Head of caudate nucleus (tissue), 42 donors: ENCODE measurements around the gene SCARB1.
"Not testable (repeated sequence)": the region's sequence is repeated elsewhere in the genome, so short reads cannot be mapped to it uniquely, and the experiment has no call there.

Experiments used
- DNase-seq, 42 donors: peaks; one replicate each; pipeline versions ENCODE4 v3.0.0 to v3.0.0-alpha.2; 2020 to 2021; ENCODE audit warnings: mixed read lengths in 7 of 42
- intact Hi-C: fragments of 100-400 bp; cut with DNase I; formaldehyde crosslinking; loops from one replicate; pipeline ENCODE4 v1.15.0; 2022

The SCARB1 gene

GRCh38 chr12:124863416-124864325 lies at the start of gene SCARB1:
SCARB1 (minus strand) TSS chr12:124863864; CDS start chr12:124863720, 144 bp downstream.
- DNase-seq = peak; percentile 69 to 94 (median 88)
- intact Hi-C loops = loop anchor here (5.0 kb wide), 1 partner anchor 39 kb away; no protein-coding TSS in a partner anchor

GRCh38 chr12:124912529-124913287 lies 49.0 kb upstream of the SCARB1 start:
- intact Hi-C loops = not testable (repeated sequence)

GRCh38 chr12:124911521-124911920 lies 47.9 kb upstream of the SCARB1 start:
- DNase-seq, intact Hi-C loops: not testable (repeated sequence)

More at GRCh38 chr12:124912529-124913287, 49.0 kb upstream of the SCARB1 start:
- peak in 2 of 42 donors; percentile 49 for DNase-seq

GRCh38 chr12:124910561-124911478 lies 47.2 kb upstream of the SCARB1 start:
- intact Hi-C loops = no loop called here
- DNase-seq = no peak

- intact Hi-C loops = loop anchor here (10.0 kb wide), 1 partner anchor 125 kb away; no protein-coding TSS in a partner anchor
- DNase-seq = peak in 1 of 42 donors; percentile 32
Observed at GRCh38 chr12:124909831-124910560, 46.3 kb upstream of the SCARB1 start.

GRCh38 chr12:124906606-124907261 lies 43.1 kb upstream of the SCARB1 start:
- intact Hi-C loops = loop anchor here (10.0 kb wide), 1 partner anchor 122 kb away; no protein-coding TSS in a partner anchor

GRCh38 chr12:124904306-124905098 lies 40.8 kb upstream of the SCARB1 start:
- peak; percentile 70 to 95 (median 83) for DNase-seq
- intact Hi-C loops = loop anchor here (5.0 to 10.0 kb wide), 2 partner anchors 42 to 120 kb away; partner anchors contain the start of gene SCARB1

More at GRCh38 chr12:124906606-124907261, 43.1 kb upstream of the SCARB1 start:
- peak; percentile 56 to 98 (median 90) for DNase-seq

- peak in 1 of 42 donors; percentile 17 for DNase-seq
- intact Hi-C loops = loop anchor here (5.0 to 10.0 kb wide), 2 partner anchors 41 to 118 kb away; partner anchors contain the start of gene SCARB1
Observed at GRCh38 chr12:124902916-124903315, 39.3 kb upstream of the SCARB1 start.

- peak in 1 of 42 donors; percentile 0 for DNase-seq
- intact Hi-C loops = loop anchor here (5.0 to 10.0 kb wide), 2 partner anchors 39 to 116 kb away; partner anchors contain the start of gene SCARB1
Observed at GRCh38 chr12:124901003-124901402, 37.3 kb upstream of the SCARB1 start.

- DNase-seq = not testable (repeated sequence)
- intact Hi-C loops = loop anchor here (5.0 to 10.0 kb wide), 2 partner anchors 38 to 116 kb away; partner anchors contain the start of gene SCARB1
Observed at GRCh38 chr12:124900345-124900795, 36.7 kb upstream of the SCARB1 start.

GRCh38 chr12:124898923-124899294 lies 35.2 kb upstream of the SCARB1 start:
- intact Hi-C loops = no loop called here
- DNase-seq = peak in 1 of 42 donors; percentile 30

- intact Hi-C loops = no loop called here
- DNase-seq = peak; percentile 52 to 93 (median 80)
Observed at GRCh38 chr12:124898200-124898922, 34.7 kb upstream of the SCARB1 start.

- intact Hi-C loops = no loop called here
- DNase-seq = no peak
Observed at GRCh38 chr12:124896461-124896860, 32.8 kb upstream of the SCARB1 start.

GRCh38 chr12:124893792-124894516 lies 30.3 kb upstream of the SCARB1 start:
- no peak for DNase-seq
- intact Hi-C loops = no loop called here

- DNase-seq = peak in 3 of 42 donors; percentile 15 to 22 (median 16)
- intact Hi-C loops = no loop called here
Observed at GRCh38 chr12:124888260-124888659, 24.6 kb upstream of the SCARB1 start.
